Upper lobe of left lung (tissue), 6 donors: ENCODE measurements around the gene KLHL1. TPM values are rescaled to one million over a fixed set of nuclear protein-coding genes. Genes with fewer than 3 reads are reported as not detected.

Experiments used
- ATAC-seq, 2 donors: fragments of 200-7000 bp; cut with Tn5 transposase; one replicate each; pipeline ENCODE4 v1.9.1; 2022; ENCODE audit warnings: mild to moderate bottlenecking in 2 of 2, moderate library complexity in 2 of 2; ENCODE audit not compliant: low FRiP score in 2 of 2
- DNase-seq, 2 donors: peaks; one replicate each; pipeline ENCODE4 v3.0.0-alpha.2; 2019 to 2020
- H3K27ac ChIP-seq, 4 donors: fragments of 200-600 bp; sonication (generic); one replicate each; pipeline ENCODE4 v1.5.1; 2016 to 2019
- H3K27me3 ChIP-seq, 4 donors: fragments of 200-600 bp; sonication (generic); one replicate each; pipeline ENCODE4 v1.5.1; 2017 to 2019
- H3K36me3 ChIP-seq, 4 donors: fragments of 200-600 bp; sonication (generic); one replicate each; pipeline ENCODE4 v1.5.1; 2016 to 2019
- H3K4me1 ChIP-seq, 4 donors: fragments of 200-600 bp; sonication (generic); one replicate each; pipeline ENCODE4 v1.5.1; 2018 to 2019
- H3K4me3 ChIP-seq, 4 donors: fragments of 200-600 bp; sonication (generic); one replicate each; pipeline ENCODE4 v1.5.1; 2017 to 2019; ENCODE audit warnings: mild to moderate bottlenecking in 2 of 4, moderate library complexity in 1 of 4
- H3K9me3 ChIP-seq, 4 donors: fragments of 200-600 bp; sonication (generic); one replicate each; pipeline ENCODE4 v1.5.1; 2018 to 2019
- CTCF ChIP-seq, 6 experiments: fragments of 450-650 bp in 4 of 6; fragments of 200-600 bp in 2 of 6; sonication (generic) in 2 of 6; IDR thresholded peaks; one replicate each; pipeline ENCODE4 v1.5.1; 2016 to 2019; ENCODE audit warnings: antibody characterized with exemption in 6 of 6
- EP300 ChIP-seq, 4 donors: sonication (generic); formaldehyde crosslinking; IDR thresholded peaks; one replicate each; pipeline ENCODE4 v1.5.1; 2017; ENCODE audit warnings: antibody characterized with exemption in 4 of 4, control low read depth in 2 of 4
- POLR2A ChIP-seq, 4 donors: fragments of 450-650 bp; IDR thresholded peaks; one replicate each; pipeline ENCODE4 v1.5.1; 2016 to 2017; ENCODE audit warnings: antibody characterized with exemption in 4 of 4, mild to moderate bottlenecking in 2 of 4
- POLR2AphosphoS5 ChIP-seq, 2 donors: sonication (generic); formaldehyde crosslinking; IDR thresholded peaks; one replicate each; pipeline ENCODE4 v1.5.1; 2017; ENCODE audit warnings: antibody characterized with exemption in 2 of 2
- WGBS, 2 donors: methylation state at CpG; one replicate each; pipeline ENCODE4 v1.1.5; 2017 to 2018; 5-methylcytosine and 5-hydroxymethylcytosine counted together
- total RNA-seq, 6 donors: library from RNA; depleted of rRNA in 4 of 6; stranded (reverse); fragments of >200 nt in 4 of 6; gene quantifications; one replicate each; pipeline versions ENCODE4 v1.1.0 to v1.2.1, GENCODE V29; 2016 to 2021
- donor health status: DM: no; HTN: no; CAD: no; lungs with moderate emphysema.
- donor health status: DM: no; HTN: yes; CAD: no; lungs with severe emphysema.

The KLHL1 gene
- total RNA-seq, 6 donors from 2014 or later: not detected

GRCh38 chr13:70107498-70108281 lies 562 bp downstream of the KLHL1 start, which contains the start of gene ATXN8OS:
ATXN8OS (plus strand) TSS chr13:70107826.
- H3K27ac ChIP-seq: no peak within 1 kb of the TSS
- no peaks in the 10 kb centered on the region for H3K36me3 ChIP-seq
- H3K27me3 ChIP-seq: peaks cover 0 to 7% (median 0%) of the 10 kb centered on the region in 4 donors
- TF ChIP-seq POLR2A (IDR thresholded peaks at IDR 0.05) (no peak), EP300 (IDR thresholded peaks at IDR 0.05) (no peak), CTCF (IDR thresholded peaks at IDR 0.05) (no peak), POLR2AphosphoS5 (IDR thresholded peaks at IDR 0.05) (no peak)
- DNase-seq: peak in 1 of 2 donors; percentile 67
- H3K4me1 ChIP-seq: no peaks in the 10 kb centered on the region
- ATAC-seq: peak in 1 of 2 donors; percentile 21
- H3K9me3 ChIP-seq: no peaks in the 10 kb centered on the region
- WGBS, 2 donors: 4 to 8% methylated on average over 14 to 51 of the region's 53 CpGs
- no peak within 1 kb of the TSS for H3K4me3 ChIP-seq

GRCh38 chr13:70107125-70107497 lies 1.1 kb downstream of the KLHL1 start:
- TF ChIP-seq POLR2A (IDR thresholded peaks at IDR 0.05): no peak
- no peak for TF ChIP-seq CTCF (IDR thresholded peaks at IDR 0.05)
- no peak for TF ChIP-seq POLR2AphosphoS5 (IDR thresholded peaks at IDR 0.05)
- no peak for TF ChIP-seq EP300 (IDR thresholded peaks at IDR 0.05)
- Histone ChIP-seq H3K27ac (no peak overlapping the region), H3K4me3 (no peak overlapping the region), H3K4me1 (no peaks in the 10 kb centered on the region), H3K9me3 (no peaks in the 10 kb centered on the region), H3K27me3 (peaks cover 0 to 7% (median 0%) of the 10 kb centered on the region in 4 donors), H3K36me3 (no peaks in the 10 kb centered on the region)
- ATAC-seq (no peak), DNase-seq (no peak)
- 28 to 37% methylated on average over 9 of the region's 9 CpGs for WGBS, 2 donors

GRCh38 chr13:70104481-70104880 lies 3.8 kb downstream of the KLHL1 start:
- TF ChIP-seq CTCF (IDR thresholded peaks at IDR 0.05) (no peak), POLR2AphosphoS5 (IDR thresholded peaks at IDR 0.05) (no peak), EP300 (IDR thresholded peaks at IDR 0.05) (no peak), POLR2A (IDR thresholded peaks at IDR 0.05) (no peak)
- no peak overlapping the region for H3K27ac ChIP-seq
- ATAC-seq (no peak), DNase-seq (no peak)
- peaks cover 0 to 7% (median 0%) of the 10 kb centered on the region in 4 donors for H3K27me3 ChIP-seq
- H3K4me1 ChIP-seq: no peaks in the 10 kb centered on the region
- H3K4me3 ChIP-seq: no peak overlapping the region
- H3K9me3 ChIP-seq: no peaks in the 10 kb centered on the region
- no peaks in the 10 kb centered on the region for H3K36me3 ChIP-seq

GRCh38 chr13:70098669-70099068 lies 9.6 kb downstream of the KLHL1 start:
- DNase-seq (no peak), ATAC-seq (no peak)
- no peak overlapping the region for H3K27ac ChIP-seq
- TF ChIP-seq EP300 (IDR thresholded peaks at IDR 0.05) (no peak), CTCF (IDR thresholded peaks at IDR 0.05) (no peak), POLR2AphosphoS5 (IDR thresholded peaks at IDR 0.05) (no peak), POLR2A (IDR thresholded peaks at IDR 0.05) (no peak)
- H3K27me3 ChIP-seq: no peaks in the 10 kb centered on the region
- H3K36me3 ChIP-seq: no peaks in the 10 kb centered on the region
- H3K9me3 ChIP-seq: no peaks in the 10 kb centered on the region
- 36 to 59% methylated on average over 1 of the region's 1 CpG for WGBS, 2 donors
- no peak overlapping the region for H3K4me3 ChIP-seq
- H3K4me1 ChIP-seq: no peaks in the 10 kb centered on the region
